Measurements from ENCODE around the gene BTN2A1.

GRCh38 chr6:26502626-26503025 is 44.9 kb downstream of the BTN2A1 start:
- TF ChIP-seq RAD21 (IDR thresholded peaks at IDR 0.05; ENCODE audit: low read depth) = no peak
- no peak for TF ChIP-seq TCF12 (IDR thresholded peaks at IDR 0.05; ENCODE audit: low read depth)
- TF ChIP-seq NFIC (IDR thresholded peaks at IDR 0.05) = no peak
- TF ChIP-seq, protein P1, sequence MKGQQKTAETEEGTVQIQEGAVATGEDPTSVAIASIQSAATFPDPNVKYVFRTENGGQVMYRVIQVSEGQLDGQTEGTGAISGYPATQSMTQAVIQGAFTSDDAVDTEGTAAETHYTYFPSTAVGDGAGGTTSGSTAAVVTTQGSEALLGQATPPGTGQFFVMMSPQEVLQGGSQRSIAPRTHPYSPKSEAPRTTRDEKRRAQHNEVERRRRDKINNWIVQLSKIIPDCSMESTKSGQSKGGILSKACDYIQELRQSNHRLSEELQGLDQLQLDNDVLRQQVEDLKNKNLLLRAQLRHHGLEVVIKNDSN (IDR thresholded peaks at IDR 0.05) = no peak
- no peak for TF ChIP-seq TEAD4 (IDR thresholded peaks at IDR 0.05)
- no peak for TF ChIP-seq CEBPB (IDR thresholded peaks at IDR 0.05)
